Measurements from ENCODE around the gene INAFM2. TPM values are rescaled to one million over a fixed set of nuclear protein-coding genes. Genes with fewer than 3 reads are reported as not detected.

Gene INAFM2
- total and polyA plus RNA-seq, 9 of the 15 experiments (the other 6 are each of a cell fraction or from before 2014, with no cell fraction given), result 11.8 to 43.1 (median 27.2) TPM

DNA sequence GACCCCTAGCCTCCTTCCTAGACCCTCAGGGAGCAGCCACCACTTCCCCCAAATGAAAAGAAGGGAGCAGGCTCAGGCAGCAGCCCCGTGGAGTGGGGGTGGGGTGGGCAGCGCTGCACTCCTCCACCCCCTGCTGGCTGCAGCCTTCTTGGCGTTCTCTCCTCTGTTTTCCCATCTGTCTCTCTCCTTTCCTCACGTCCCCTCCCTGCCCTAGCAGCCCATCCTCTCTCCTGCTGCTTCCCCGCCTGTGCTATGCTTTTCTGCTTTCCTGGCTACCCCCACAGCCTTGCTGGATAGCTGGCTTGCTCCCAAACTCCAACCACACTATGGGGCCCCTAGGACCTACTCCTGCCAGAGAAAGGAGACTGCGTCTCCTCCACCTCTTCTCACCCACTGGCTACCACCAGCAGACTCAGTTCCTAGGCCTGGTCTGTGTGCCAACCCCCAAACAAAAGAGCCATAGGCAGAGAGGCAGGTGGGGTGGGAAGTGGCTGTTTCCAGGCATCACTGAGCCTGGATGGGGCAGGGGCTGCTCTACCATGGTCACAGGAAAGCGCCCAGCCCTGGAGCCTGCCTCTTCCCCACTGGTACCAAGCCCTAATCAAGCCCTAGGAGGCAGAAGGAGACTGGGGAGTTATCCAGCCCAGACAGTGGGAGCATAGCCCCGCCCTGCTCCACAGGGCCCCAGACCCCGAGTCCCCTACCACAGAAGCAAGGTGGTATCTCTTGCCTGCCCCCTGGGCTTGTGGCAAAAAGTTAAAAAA lies 31.1 kb downstream of the INAFM2 start (continued):
- no peak for TF ChIP-seq ATF1 (CRISPR knock-in tag; IDR thresholded peaks at IDR 0.05)
- no peak for TF ChIP-seq ATF1 (tag; IDR thresholded peaks at IDR 0.05)
- no peak for TF ChIP-seq NR0B1 (IDR thresholded peaks at IDR 0.05; ENCODE audit: partially characterized antibody)
- no peak for TF ChIP-seq SIX5 (IDR thresholded peaks at IDR 0.05; ENCODE audit: borderline replicate concordance in 1 of 2, insufficient read depth in 1 of 2, low read depth in 1 of 2, low read length in 2 of 2)
- no peak for TF ChIP-seq POLR2B (IDR thresholded peaks at IDR 0.05; ENCODE audit: low read depth, partially characterized antibody)
- TF ChIP-seq NR2C1 (IDR thresholded peaks at IDR 0.05), result no peak
- no peak for TF ChIP-seq NR2C1 (tag; IDR thresholded peaks at IDR 0.05)
- no peak for TF ChIP-seq GTF2A2 (tag; IDR thresholded peaks at IDR 0.05)
- TF ChIP-seq FOXM1 (IDR thresholded peaks at IDR 0.05; ENCODE audit: low read depth), result no peak
- TF ChIP-seq FOXM1 (CRISPR knock-in tag; IDR thresholded peaks at IDR 0.05; ENCODE audit: low read depth), result no peak
- no peak for TF ChIP-seq CREB1 (IDR thresholded peaks at IDR 0.05)
- TF ChIP-seq CREB1 (CRISPR knock-in tag; IDR thresholded peaks at IDR 0.05), result no peak
- TF ChIP-seq MYC (IDR thresholded peaks at IDR 0.05; ENCODE audit: low read depth, low read length), result no peak
- no peak for TF ChIP-seq MYC (CRISPR knock-in tag; IDR thresholded peaks at IDR 0.05; ENCODE audit: borderline replicate concordance, low read depth)
- TF ChIP-seq E2F5 (CRISPR knock-in tag; IDR thresholded peaks at IDR 0.05), result no peak
- TF ChIP-seq TAF15 (IDR thresholded peaks at IDR 0.05; ENCODE audit: low read depth, low read length), result no peak
- no peak for TF ChIP-seq TSC22D4 (tag; IDR thresholded peaks at IDR 0.05)
- no peak for TF ChIP-seq MAFG (tag; conservative IDR thresholded peaks at IDR 0.05)
- no peak for TF ChIP-seq KDM1A (IDR thresholded peaks at IDR 0.05)

Data from K562 (cell line).